Liver (tissue), 3 donors: ENCODE measurements around the gene SELENOK.

Source experiments
- ATF3 ChIP-seq: IDR thresholded peaks from 2 replicates; pipeline ENCODE4 v1.6.1; 2016; ENCODE audit warnings: antibody characterized with exemption
- CTCF ChIP-seq: fragments of 150-350 bp; IDR thresholded peaks from 2 replicates; pipeline ENCODE4 v1.5.1; 2017; ENCODE audit warnings: improper control_type of control experiment, low read depth, low read length; ENCODE audit not compliant: missing input control
- GABPA ChIP-seq, 2 donors: IDR thresholded peaks in 1 of 2; conservative IDR thresholded peaks in 1 of 2; 2 replicates each; pipeline ENCODE4 v1.6.1; 2016; ENCODE audit warnings: antibody characterized with exemption in 2 of 2, mild to moderate bottlenecking in 1 of 2, moderate library complexity in 1 of 2
- HNF4A ChIP-seq, 2 donors: conservative IDR thresholded peaks; 2 replicates each; pipeline ENCODE4 v1.6.1; 2016; ENCODE audit warnings: antibody characterized with exemption in 2 of 2, mild to moderate bottlenecking in 2 of 2
- HNF4G ChIP-seq: IDR thresholded peaks from 2 replicates; pipeline ENCODE4 v1.6.1; 2016; ENCODE audit warnings: antibody characterized with exemption
- JUND ChIP-seq, 2 donors: IDR thresholded peaks; 2 replicates each; pipeline ENCODE4 v1.6.1; 2016; ENCODE audit warnings: antibody characterized with exemption in 2 of 2
- MAX ChIP-seq: IDR thresholded peaks from 2 replicates; pipeline ENCODE4 v1.6.1; 2016; ENCODE audit warnings: antibody characterized with exemption
- RAD21 ChIP-seq, 2 donors: IDR thresholded peaks; 2 replicates each; pipeline ENCODE4 v1.6.1; 2016; ENCODE audit warnings: antibody characterized with exemption in 2 of 2, mild to moderate bottlenecking in 2 of 2
- REST ChIP-seq: IDR thresholded peaks from 2 replicates; pipeline ENCODE4 v1.6.1; 2016; ENCODE audit warnings: antibody characterized with exemption, mild to moderate bottlenecking
- RXRA ChIP-seq, 2 donors: IDR thresholded peaks; 2 replicates each; pipeline ENCODE4 v1.6.1; 2017 to 2018; ENCODE audit warnings: antibody characterized with exemption in 2 of 2, mild to moderate bottlenecking in 1 of 2
- SP1 ChIP-seq: IDR thresholded peaks from 2 replicates; pipeline ENCODE4 v1.6.1; 2018; ENCODE audit warnings: antibody characterized with exemption, mild to moderate bottlenecking
- TAF1 ChIP-seq: conservative IDR thresholded peaks from 2 replicates; pipeline ENCODE4 v1.6.1; 2016; ENCODE audit warnings: antibody characterized with exemption, mild to moderate bottlenecking
- YY1 ChIP-seq: IDR thresholded peaks from 2 replicates; pipeline ENCODE4 v1.6.1; 2016; ENCODE audit warnings: antibody characterized with exemption, mild to moderate bottlenecking
- donor health status: healthy.
- donor health status: healthy.

- TF ChIP-seq CTCF (no peak), MAX (no peak), ATF3 (no peak), JUND (IDR thresholded peaks at IDR 0.05) (no peak), REST (no peak), HNF4A (conservative IDR thresholded peaks at IDR 0.05) (no peak), GABPA (IDR thresholded peaks at IDR 0.05 in 1 of 2, conservative IDR thresholded peaks at IDR 0.05 in 1 of 2) (no peak), YY1 (no peak), SP1 (no peak), RXRA (IDR thresholded peaks at IDR 0.05) (no peak), RAD21 (IDR thresholded peaks at IDR 0.05) (no peak), TAF1 (no peak), HNF4G (no peak)
Observed at GRCh38 chr3:53846851-53847155, 44.9 kb downstream of the SELENOK start.
